Stomach (tissue), 4 donors: ENCODE measurements around the gene RNASEH2A.

Experiments used
- CTCF ChIP-seq, 7 experiments: fragments of 450-650 bp in 4 of 7; fragments of 200-600 bp in 3 of 7; sonication (generic) in 3 of 7; IDR thresholded peaks; one replicate each; pipeline ENCODE4 v1.5.1; 2016 to 2019; ENCODE audit warnings: antibody characterized with exemption in 7 of 7, control low read depth in 2 of 7, mild to moderate bottlenecking in 1 of 7
- EP300 ChIP-seq: sonication (generic); formaldehyde crosslinking; IDR thresholded peaks from one replicate; pipeline ENCODE4 v1.6.1; 2017; ENCODE audit warnings: antibody characterized with exemption
- POLR2A ChIP-seq, 4 donors: fragments of 450-650 bp; IDR thresholded peaks; one replicate each; pipeline ENCODE4 v1.6.1; 2016; ENCODE audit warnings: antibody characterized with exemption in 4 of 4, control low read depth in 2 of 4, mild to moderate bottlenecking in 1 of 4, moderate library complexity in 1 of 4
- POLR2AphosphoS5 ChIP-seq, 3 donors: sonication (generic); formaldehyde crosslinking; IDR thresholded peaks; one replicate each; pipeline ENCODE4 v1.6.1; 2016; ENCODE audit warnings: antibody characterized with exemption in 3 of 3

GRCh38 chr19:12847159-12848139, 41.1 kb downstream of the RNASEH2A start:
- TF ChIP-seq POLR2AphosphoS5 (IDR thresholded peaks at IDR 0.05), result peak in 2 of 3 donors; percentile 31 to 82
- TF ChIP-seq EP300, result no peak
- no peak for TF ChIP-seq POLR2A (IDR thresholded peaks at IDR 0.05)
- peak in 6 of 7 experiments; percentile 30 to 100 (median 99) for TF ChIP-seq CTCF (IDR thresholded peaks at IDR 0.05)
